AG04450 (cell line): ENCODE results near the gene MYBPC1. TPM values are rescaled to one million over a fixed set of nuclear protein-coding genes. Genes with fewer than 3 reads are reported as not detected.

Experiments used
- CTCF ChIA-PET: fragments of 300-600, 350-600 bp; formaldehyde crosslinking; extraction: SDS; loops from one replicate; lab custom pipeline; 2022; ENCODE audit warnings: antibody characterized with exemption, inconsistent platforms; lab: Charles Lee
- POLR2A ChIA-PET: fragments of 350-600 bp; formaldehyde crosslinking; extraction: SDS; loops from one replicate; lab custom pipeline; 2021; ENCODE audit warnings: antibody characterized with exemption, inconsistent platforms; lab: Yijun Ruan, JAX
- DNase-seq: peaks from one replicate; pipeline ENCODE4 v3.0.0-alpha.2; 2011; ENCODE audit warnings: low read depth, low spot score
- H3K27ac ChIP-seq: one replicate; pipeline ENCODE4 v1.5.1; 2012; ENCODE audit warnings: low read depth, low read length, control low read depth
- H3K27me3 ChIP-seq: one replicate; pipeline ENCODE4 v1.6.0; 2012; ENCODE audit warnings: low read length; ENCODE audit not compliant: control insufficient read depth, insufficient read depth
- H3K4me3 ChIP-seq: 2 replicates; pipeline ENCODE4 v1.5.1; 2011; ENCODE audit warnings: mild to moderate bottlenecking, low read depth, low read length, control low read depth
- H3K9me3 ChIP-seq: 2 replicates; pipeline ENCODE4 v1.5.1; 2012; ENCODE audit warnings: low read length; ENCODE audit not compliant: control insufficient read depth, insufficient read depth
- CTCF ChIP-seq: IDR thresholded peaks from 2 replicates; pipeline ENCODE4 v1.5.1; 2011; ENCODE audit warnings: low read depth, low read length, control low read depth, inconsistent platforms
- polyA plus RNA-seq: library from polyadenylated mRNA; depleted of rRNA; stranded (reverse); fragments of >200 nt; gene quantifications from 2 replicates; pipeline ENCODE4 v1.2.3, GENCODE V29; 2011

MYBPC1 gene
- polyA plus RNA-seq, 1 experiment: not detected

GRCh38 chr12:101619026-101619786, 24.4 kb downstream of the MYBPC1 start:
- ChIA-PET POLR2A (no interaction called here), CTCF (interaction anchor here (0.5 kb wide), 1 partner anchor 13 kb away, joined by 6 read pairs; no protein-coding TSS in a partner anchor)
- TF ChIP-seq CTCF: no peak
- H3K4me3 ChIP-seq: no peak overlapping the region
- no peaks in the 10 kb centered on the region for H3K27me3 ChIP-seq
- no peak overlapping the region for H3K27ac ChIP-seq
- no peak for DNase-seq
- H3K9me3 ChIP-seq: no peaks in the 10 kb centered on the region

GRCh38 chr12:101619858-101620761, 25.3 kb downstream of the MYBPC1 start:
- no peaks in the 10 kb centered on the region for H3K27me3 ChIP-seq
- TF ChIP-seq CTCF: no peak
- ChIA-PET CTCF (no interaction called here), POLR2A (no interaction called here)
- H3K9me3 ChIP-seq: no peaks in the 10 kb centered on the region
- DNase-seq: no peak
- H3K4me3 ChIP-seq: no peak overlapping the region
- no peak overlapping the region for H3K27ac ChIP-seq

DNA sequence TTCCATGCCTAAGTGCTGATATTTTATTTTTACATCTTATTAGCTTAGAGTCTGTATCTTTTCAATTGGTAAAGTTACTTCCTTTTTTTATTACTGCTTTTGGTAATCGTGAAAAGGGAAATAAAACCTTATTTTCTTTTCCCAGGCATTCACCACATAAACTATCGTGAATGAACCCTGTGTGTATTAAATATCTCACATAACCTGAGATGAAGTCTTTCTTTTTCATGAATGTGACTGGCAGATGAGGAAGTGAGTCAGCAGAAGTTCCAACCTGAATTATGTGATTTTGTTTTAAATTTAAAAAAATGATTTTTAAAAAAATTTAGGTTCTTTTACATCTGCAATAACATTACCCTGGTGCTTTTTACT, 26.0 kb downstream of the MYBPC1 start:
- no peak overlapping the region for H3K4me3 ChIP-seq
- no peaks in the 10 kb centered on the region for H3K27me3 ChIP-seq
- TF ChIP-seq CTCF: no peak
- DNase-seq: no peak
- H3K9me3 ChIP-seq: no peaks in the 10 kb centered on the region
- POLR2A ChIA-PET: no interaction called here
- no peak overlapping the region for H3K27ac ChIP-seq
- CTCF ChIA-PET: no interaction called here

DNA sequence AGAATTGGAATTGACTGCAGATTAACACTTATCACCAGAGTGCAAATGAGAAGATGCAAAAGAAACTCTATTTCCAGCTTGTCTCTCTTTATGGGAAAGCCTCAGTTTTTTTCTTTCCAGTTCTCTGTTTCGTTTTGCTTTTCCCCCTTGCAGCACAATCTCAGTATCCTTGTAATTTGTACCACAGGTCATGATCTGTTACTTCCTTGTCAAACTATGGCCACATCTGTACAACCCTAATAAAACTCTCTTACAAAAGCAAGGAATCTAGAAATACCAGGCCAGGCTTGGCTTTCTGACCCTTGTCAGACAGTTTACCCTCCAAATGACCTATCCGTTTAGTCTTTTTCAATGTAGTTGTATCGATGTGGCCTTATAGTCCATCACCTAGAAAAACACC, 33.9 kb downstream of the MYBPC1 start:
- Histone ChIP-seq H3K4me3 (no peak overlapping the region), H3K9me3 (no peaks in the 10 kb centered on the region), H3K27me3 (no peaks in the 10 kb centered on the region), H3K27ac (no peak overlapping the region)
- no peak for TF ChIP-seq CTCF
- no peak for DNase-seq
- ChIA-PET POLR2A (no interaction called here), CTCF (no interaction called here)

DNA sequence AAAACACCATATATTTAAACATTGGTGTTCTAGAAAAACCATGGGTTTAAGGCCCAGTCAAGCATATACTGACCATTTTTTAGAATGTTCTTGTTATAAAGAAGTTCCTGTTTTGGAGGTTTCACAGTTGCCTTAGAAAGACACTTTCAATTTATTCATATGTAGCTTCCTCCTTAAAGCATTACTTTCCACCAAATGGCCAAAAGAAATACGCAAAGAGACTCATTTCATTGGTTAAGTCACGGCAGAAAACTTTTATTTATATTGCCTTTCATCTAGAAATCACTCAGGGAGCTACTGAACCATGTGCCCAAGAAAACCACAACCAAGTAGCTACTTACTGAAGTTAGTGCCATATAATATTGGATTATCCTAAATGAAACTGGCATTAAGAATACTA, 40.0 kb downstream of the MYBPC1 start:
- no peak overlapping the region for H3K4me3 ChIP-seq
- POLR2A ChIA-PET: no interaction called here
- CTCF ChIA-PET: no interaction called here
- no peak overlapping the region for H3K27ac ChIP-seq
- H3K9me3 ChIP-seq: no peaks in the 10 kb centered on the region
- no peaks in the 10 kb centered on the region for H3K27me3 ChIP-seq
- no peak for TF ChIP-seq CTCF
- no peak for DNase-seq
